CD4-positive, alpha-beta T cell (primary cell): ENCODE measurements around the gene DNAJB11. TPM values are rescaled to one million over a fixed set of nuclear protein-coding genes. Genes with fewer than 3 reads are reported as not detected.

ENCODE experiments used
- ATAC-seq: fragments of 200-7000 bp; cut with Tn5 transposase; one replicate; pipeline ENCODE4 v1.10.0; 2022; ENCODE audit warnings: mild to moderate bottlenecking; ENCODE audit not compliant: poor library complexity
- CTCF ChIA-PET: fragments of 350-600 bp; sonication (Branson Sonifier 250); formaldehyde crosslinking; loops from one replicate; lab custom pipeline; 2021; ENCODE audit warnings: antibody characterized with exemption, inconsistent platforms; lab: Charles Lee
- POLR2A ChIA-PET: fragments of 350-600 bp; sonication (Branson Sonifier 250); formaldehyde crosslinking; loops from one replicate; lab custom pipeline; 2021; ENCODE audit warnings: antibody characterized with exemption, inconsistent platforms; lab: Charles Lee
- DNase-seq, 14 experiments: peaks; one replicate each; pipeline ENCODE4 v3.0.0-alpha.2; 2013 to 2020; ENCODE audit warnings: mixed read lengths in 2 of 14
- H3K27ac ChIP-seq, 2 donors: one replicate each; pipeline versions ENCODE4 v1.5.1 to v1.7.0; 2013; ENCODE audit warnings: low read length in 2 of 2, low read depth in 1 of 2, mild to moderate bottlenecking in 1 of 2
- H3K27me3 ChIP-seq, 2 experiments: 1 replicate in 1 of 2; 2 replicates in 1 of 2; pipeline versions ENCODE4 v1.6.1 to v1.7.0; 2013; ENCODE audit warnings: low read length in 2 of 2, control low read depth in 1 of 2, mild to moderate bottlenecking in 1 of 2, moderate library complexity in 1 of 2; ENCODE audit not compliant: insufficient read depth in 2 of 2, control insufficient read depth in 1 of 2
- H3K36me3 ChIP-seq: one replicate; pipeline ENCODE4 v1.6.1; 2013; ENCODE audit warnings: low read length, control low read depth; ENCODE audit not compliant: insufficient read depth
- H3K4me1 ChIP-seq: one replicate; pipeline ENCODE4 v1.6.1; 2013; ENCODE audit warnings: low read length, control low read depth; ENCODE audit not compliant: insufficient read depth
- H3K4me3 ChIP-seq: one replicate; pipeline ENCODE4 v1.5.1; 2013; ENCODE audit warnings: mild to moderate bottlenecking, low read length, moderate library complexity
- H3K9me3 ChIP-seq, 2 experiments: 1 replicate in 1 of 2; 2 replicates in 1 of 2; pipeline versions ENCODE4 v1.6.1 to v1.7.0; 2013; ENCODE audit warnings: low read length in 2 of 2, mild to moderate bottlenecking in 2 of 2, control low read depth in 1 of 2, moderate library complexity in 1 of 2; ENCODE audit not compliant: control insufficient read depth in 1 of 2, insufficient read depth in 1 of 2
- H3K27ac Mint-ChIP-seq: one replicate; pipeline ENCODE4 v1.8.0; 2020; ENCODE audit warnings: mixed read lengths
- H3K27me3 Mint-ChIP-seq: one replicate; pipeline ENCODE4 v1.8.0; 2021; ENCODE audit warnings: mixed read lengths
- H3K36me3 Mint-ChIP-seq: one replicate; pipeline ENCODE4 v1.8.0; 2021; ENCODE audit warnings: low read depth, mixed read lengths
- H3K4me1 Mint-ChIP-seq: one replicate; pipeline ENCODE4 v1.8.0; 2021; ENCODE audit warnings: low read depth, mixed read lengths
- H3K4me3 Mint-ChIP-seq: one replicate; pipeline ENCODE4 v1.8.0; 2020; ENCODE audit warnings: mild to moderate bottlenecking, mixed read lengths
- H3K9me3 Mint-ChIP-seq: one replicate; pipeline ENCODE4 v1.8.0; 2020; ENCODE audit warnings: mixed read lengths
- CTCF ChIP-seq: fragments of 200-600 bp; IDR thresholded peaks from one replicate; pipeline ENCODE4 v1.8.0; 2022; ENCODE audit warnings: antibody characterized with exemption, mild to moderate bottlenecking
- intact Hi-C, 2 experiments: fragments of 100-400 bp; cut with DNase I in 1 of 2; cut with micrococcal nuclease in 1 of 2; formaldehyde crosslinking; loops; one replicate each; pipeline versions ENCODE4 v1.15.1 to v1.9.0; 2023 to 2025; cut with DNase I, micrococcal nuclease
- total RNA-seq, 174 experiments: library from RNA in 2 of 174; stranded (reverse) in 2 of 174; gene quantifications; one replicate each; pipeline ENCODE4 v1.2.3 and lab custom pipeline; 2021 to 2026

Gene DNAJB11
- total RNA-seq, 2 experiments from 2014 or later: 69.3 to 70.3 TPM

- Histone ChIP-seq H3K36me3 (no peaks in the 10 kb centered on the region), H3K4me1 (no peaks in the 10 kb centered on the region), H3K27me3 (no peaks in the 10 kb centered on the region), H3K9me3 (no peaks in the 10 kb centered on the region), H3K4me3 (no peak overlapping the region), H3K27ac (no peak overlapping the region)
- ChIA-PET POLR2A (no interaction called here), CTCF (interaction anchor here (1.1 kb wide), 1 partner anchor 15 kb away, joined by 3 read pairs; no protein-coding TSS in a partner anchor)
- DNase-seq (no peak), ATAC-seq (no peak)
- Mint-ChIP-seq H3K4me1 (no peaks in the 10 kb centered on the region), H3K4me3 (no peak overlapping the region), H3K27ac (no peak overlapping the region), H3K36me3 (no peaks in the 10 kb centered on the region), H3K9me3 (no peaks in the 10 kb centered on the region), H3K27me3 (no peaks in the 10 kb centered on the region)
- intact Hi-C loops: no loop called here
- TF ChIP-seq CTCF: no peak
Observed at GRCh38 chr3:186599785-186600166, 29.3 kb downstream of the DNAJB11 start.

- intact Hi-C loops: no loop called here
- no peak overlapping the region for H3K4me3 Mint-ChIP-seq
- no peak overlapping the region for H3K27ac ChIP-seq
- no peaks in the 10 kb centered on the region for H3K9me3 ChIP-seq
- CTCF ChIA-PET: interaction anchor here (0.8 kb wide), 1 partner anchor 14 kb away, joined by 3 read pairs; no protein-coding TSS in a partner anchor
- no peaks in the 10 kb centered on the region for H3K36me3 ChIP-seq
- H3K4me1 ChIP-seq: no peaks in the 10 kb centered on the region
- no peak overlapping the region for H3K27ac Mint-ChIP-seq
- TF ChIP-seq CTCF: no peak
- ATAC-seq (no peak), DNase-seq (no peak)
- POLR2A ChIA-PET: interaction anchor here (0.6 kb wide), 2 partner anchors 56 to 538 kb away, joined by 3 read pairs; no protein-coding TSS in a partner anchor
- H3K4me1 Mint-ChIP-seq: no peaks in the 10 kb centered on the region
- H3K4me3 ChIP-seq: no peak overlapping the region
- H3K27me3 Mint-ChIP-seq: no peaks in the 10 kb centered on the region
- H3K36me3 Mint-ChIP-seq: no peaks in the 10 kb centered on the region
- H3K9me3 Mint-ChIP-seq: no peaks in the 10 kb centered on the region
- no peaks in the 10 kb centered on the region for H3K27me3 ChIP-seq
Observed at GRCh38 chr3:186600896-186601295, 30.4 kb downstream of the DNAJB11 start.

- Mint-ChIP-seq H3K9me3 (no peaks in the 10 kb centered on the region), H3K36me3 (no peaks in the 10 kb centered on the region), H3K4me1 (no peaks in the 10 kb centered on the region), H3K27ac (no peak overlapping the region), H3K4me3 (no peak overlapping the region), H3K27me3 (no peaks in the 10 kb centered on the region)
- Histone ChIP-seq H3K9me3 (no peaks in the 10 kb centered on the region), H3K36me3 (no peaks in the 10 kb centered on the region), H3K27ac (no peak overlapping the region), H3K4me3 (no peak overlapping the region), H3K4me1 (no peaks in the 10 kb centered on the region), H3K27me3 (no peaks in the 10 kb centered on the region)
- CTCF ChIA-PET: interaction anchor here (0.6 kb wide), 1 partner anchor 50 kb away, joined by 3 read pairs; no protein-coding TSS in a partner anchor
- no peak for ATAC-seq
- DNase-seq: no peak
- intact Hi-C loops: no loop called here
- POLR2A ChIA-PET: no interaction called here
- TF ChIP-seq CTCF: no peak
Observed at GRCh38 chr3:186603159-186603558, 32.6 kb downstream of the DNAJB11 start.
